ENCODE results near the gene TRAPPC3L. TPM values are rescaled to one million over a fixed set of nuclear protein-coding genes. Genes with fewer than 3 reads are reported as not detected.

The TRAPPC3L gene
- total RNA-seq, 1 donor from 2014 or later: not detected

DNA sequence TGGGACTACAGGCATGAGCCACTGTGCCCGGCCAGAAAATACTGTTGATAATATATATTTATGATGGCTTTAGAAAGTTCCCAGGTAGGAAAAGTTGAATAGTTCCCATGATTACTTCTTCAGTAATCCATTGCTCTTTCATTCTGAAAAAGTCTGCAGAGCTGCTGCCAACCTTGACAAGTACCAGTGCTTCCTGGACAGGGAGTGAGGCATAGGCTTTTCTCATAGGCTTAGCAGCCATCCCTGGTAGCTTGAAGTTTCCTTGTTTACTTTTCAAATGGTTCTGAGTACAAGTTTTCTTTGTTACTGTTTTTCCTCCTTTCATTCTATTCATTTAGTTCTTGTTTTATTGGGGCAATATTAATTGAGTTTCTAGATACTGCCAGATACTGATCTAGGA, 33.7 kb upstream of the TRAPPC3L start:
- peaks cover 39% of the 10 kb centered on the region for H3K4me1 Mint-ChIP-seq (ENCODE audit: low read depth)
- H3K27ac Mint-ChIP-seq (ENCODE audit: unreplicated experiment): peak overlapping the region; percentile 42
- H3K36me3 Mint-ChIP-seq (ENCODE audit: low read depth): peaks cover 14% of the 10 kb centered on the region
- H3K4me3 Mint-ChIP-seq (ENCODE audit: unreplicated experiment): no peak overlapping the region
- H3K9me3 Mint-ChIP-seq (ENCODE audit: low read depth): no peaks in the 10 kb centered on the region
- H3K27me3 Mint-ChIP-seq (ENCODE audit: low read depth): no peaks in the 10 kb centered on the region
- DNase-seq (ENCODE audit: low spot score): no peak
- TF ChIP-seq, protein P1, sequence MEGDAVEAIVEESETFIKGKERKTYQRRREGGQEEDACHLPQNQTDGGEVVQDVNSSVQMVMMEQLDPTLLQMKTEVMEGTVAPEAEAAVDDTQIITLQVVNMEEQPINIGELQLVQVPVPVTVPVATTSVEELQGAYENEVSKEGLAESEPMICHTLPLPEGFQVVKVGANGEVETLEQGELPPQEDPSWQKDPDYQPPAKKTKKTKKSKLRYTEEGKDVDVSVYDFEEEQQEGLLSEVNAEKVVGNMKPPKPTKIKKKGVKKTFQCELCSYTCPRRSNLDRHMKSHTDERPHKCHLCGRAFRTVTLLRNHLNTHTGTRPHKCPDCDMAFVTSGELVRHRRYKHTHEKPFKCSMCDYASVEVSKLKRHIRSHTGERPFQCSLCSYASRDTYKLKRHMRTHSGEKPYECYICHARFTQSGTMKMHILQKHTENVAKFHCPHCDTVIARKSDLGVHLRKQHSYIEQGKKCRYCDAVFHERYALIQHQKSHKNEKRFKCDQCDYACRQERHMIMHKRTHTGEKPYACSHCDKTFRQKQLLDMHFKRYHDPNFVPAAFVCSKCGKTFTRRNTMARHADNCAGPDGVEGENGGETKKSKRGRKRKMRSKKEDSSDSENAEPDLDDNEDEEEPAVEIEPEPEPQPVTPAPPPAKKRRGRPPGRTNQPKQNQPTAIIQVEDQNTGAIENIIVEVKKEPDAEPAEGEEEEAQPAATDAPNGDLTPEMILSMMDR (IDR thresholded peaks at IDR 0.05): no peak

DNA sequence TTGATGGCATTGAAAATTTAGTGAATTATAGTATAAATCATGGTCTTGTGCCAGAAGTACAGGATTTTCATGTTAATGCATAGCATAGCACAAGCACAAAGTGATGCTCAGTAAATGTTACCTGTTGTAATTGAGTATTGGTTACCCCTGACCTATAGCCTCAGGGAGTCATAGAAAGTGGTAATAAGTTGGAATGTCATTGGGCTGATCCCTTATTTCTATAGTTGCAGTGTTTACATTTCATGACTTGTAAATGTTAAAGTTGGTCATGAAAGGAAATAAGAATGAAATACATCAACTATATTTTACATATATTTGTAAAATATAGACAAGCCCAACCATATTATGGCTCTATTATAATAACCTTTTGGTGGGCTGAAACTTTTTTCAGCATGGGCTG, 32.9 kb upstream of the TRAPPC3L start:
- Mint-ChIP-seq H3K36me3 (ENCODE audit: low read depth) (peaks cover 15% of the 10 kb centered on the region), H3K9me3 (ENCODE audit: low read depth) (no peaks in the 10 kb centered on the region), H3K4me1 (ENCODE audit: low read depth) (peaks cover 47% of the 10 kb centered on the region), H3K27ac (ENCODE audit: unreplicated experiment) (no peak overlapping the region), H3K4me3 (ENCODE audit: unreplicated experiment) (no peak overlapping the region), H3K27me3 (ENCODE audit: low read depth) (no peaks in the 10 kb centered on the region)
- no peak for DNase-seq (ENCODE audit: low spot score)
- TF ChIP-seq, protein P1 (IDR thresholded peaks at IDR 0.05): no peak

DNA sequence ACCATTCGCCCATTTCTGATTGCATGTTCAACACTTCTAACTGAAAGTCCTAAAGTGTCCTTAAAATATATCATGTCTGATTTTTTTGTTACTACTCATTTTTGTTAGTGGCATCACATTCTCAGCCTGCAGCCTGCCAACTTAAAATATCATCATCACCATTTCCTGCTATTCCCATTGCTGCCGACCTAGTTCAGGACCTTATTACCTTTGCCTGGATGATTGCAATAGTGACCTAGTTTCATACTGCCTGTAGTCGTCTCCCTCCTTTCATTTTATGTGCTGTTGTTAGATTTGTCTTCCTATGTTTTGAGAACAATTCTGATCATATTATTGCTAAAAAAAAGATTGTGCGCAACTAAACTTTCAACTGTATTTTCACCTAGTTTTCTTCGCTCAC, 32.0 kb upstream of the TRAPPC3L start:
- Mint-ChIP-seq H3K27ac (ENCODE audit: unreplicated experiment) (no peak overlapping the region), H3K4me3 (ENCODE audit: unreplicated experiment) (no peak overlapping the region), H3K9me3 (ENCODE audit: low read depth) (no peaks in the 10 kb centered on the region), H3K4me1 (ENCODE audit: low read depth) (peaks cover 56% of the 10 kb centered on the region), H3K36me3 (ENCODE audit: low read depth) (peaks cover 13% of the 10 kb centered on the region), H3K27me3 (ENCODE audit: low read depth) (no peaks in the 10 kb centered on the region)
- TF ChIP-seq, protein P1 (IDR thresholded peaks at IDR 0.05): no peak
- no peak for DNase-seq (ENCODE audit: low spot score)

DNA sequence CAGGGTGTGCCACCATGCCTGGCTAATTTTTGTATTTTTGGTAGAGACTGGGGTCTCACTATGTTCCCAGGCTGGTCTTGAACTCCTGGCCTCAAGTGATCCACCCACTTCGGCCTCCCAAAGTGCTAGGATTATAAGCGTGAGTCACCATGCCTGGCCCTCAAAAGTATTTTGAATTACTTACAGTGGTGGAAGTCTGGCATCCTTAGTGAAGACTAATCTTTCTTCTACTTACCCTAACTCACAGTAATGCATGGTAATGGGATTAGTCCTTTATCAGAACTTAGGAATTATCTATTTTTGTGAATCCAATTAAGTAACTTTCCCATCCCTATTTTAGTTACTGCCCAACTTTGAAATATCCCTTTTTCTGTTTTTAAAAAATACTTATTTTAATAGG, 29.7 kb upstream of the TRAPPC3L start:
- no peak overlapping the region for H3K27ac Mint-ChIP-seq (ENCODE audit: unreplicated experiment)
- DNase-seq (ENCODE audit: low spot score): no peak
- H3K9me3 Mint-ChIP-seq (ENCODE audit: low read depth): no peaks in the 10 kb centered on the region
- peaks cover 12% of the 10 kb centered on the region for H3K36me3 Mint-ChIP-seq (ENCODE audit: low read depth)
- H3K27me3 Mint-ChIP-seq (ENCODE audit: low read depth): no peaks in the 10 kb centered on the region
- H3K4me3 Mint-ChIP-seq (ENCODE audit: unreplicated experiment): no peak overlapping the region
- TF ChIP-seq, protein P1 (IDR thresholded peaks at IDR 0.05): no peak
- H3K4me1 Mint-ChIP-seq (ENCODE audit: low read depth): peaks cover 62% of the 10 kb centered on the region

DNA sequence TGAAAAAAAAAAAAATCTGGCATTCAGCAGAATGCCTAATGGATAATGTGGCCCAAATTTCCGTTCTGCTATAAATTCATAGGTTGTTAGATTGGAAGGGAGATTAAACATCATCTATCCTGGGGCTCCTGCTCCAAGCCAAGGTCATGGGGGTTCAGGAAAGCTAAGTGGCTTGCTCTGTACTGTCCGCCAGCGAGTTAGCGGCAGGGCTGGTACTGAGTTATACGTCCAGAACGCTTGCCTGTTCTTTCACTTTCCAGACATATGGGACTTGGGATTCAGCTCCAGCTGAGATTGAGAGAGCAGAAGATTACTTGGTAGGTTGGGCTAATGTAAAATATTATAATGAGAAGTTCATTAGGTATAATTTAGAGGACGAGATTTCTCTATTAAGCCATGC, 26.7 kb upstream of the TRAPPC3L start:
- Mint-ChIP-seq H3K9me3 (ENCODE audit: low read depth) (no peaks in the 10 kb centered on the region), H3K4me1 (ENCODE audit: low read depth) (peaks cover 45% of the 10 kb centered on the region), H3K27ac (ENCODE audit: unreplicated experiment) (peak overlapping the region; percentile 96), H3K36me3 (ENCODE audit: low read depth) (peaks cover 9% of the 10 kb centered on the region), H3K27me3 (ENCODE audit: low read depth) (no peaks in the 10 kb centered on the region), H3K4me3 (ENCODE audit: unreplicated experiment) (peak overlapping the region; percentile 97)
- TF ChIP-seq, protein P1 (IDR thresholded peaks at IDR 0.05): no peak
- DNase-seq (ENCODE audit: low spot score): no peak

Data from chondrocyte (in vitro differentiated cells).